Panc1 (cell line): Measurements from ENCODE around the gene PLCB1. TPM values are rescaled to one million over a fixed set of nuclear protein-coding genes. Genes with fewer than 3 reads are reported as not detected.

Source experiments
- ATAC-seq: fragments of 200-7000 bp; cut with Tn5 transposase; 2 replicates; pipeline ENCODE4 v1.9.1; 2020; ENCODE audit warnings: mild to moderate bottlenecking, moderate library complexity
- BruUV-seq: library from RNA; stranded (reverse); fragments of 400-500 nt; replicated peaks from 2 replicates; lab custom pipeline; 2021; lab: Mats Ljungman, UMichigan
- CTCF ChIA-PET: fragments of 300-600 bp; sonication (Branson Sonifier 250); formaldehyde crosslinking; loops from one replicate; lab custom pipeline; 2022; ENCODE audit warnings: antibody characterized with exemption; lab: Charles Lee
- POLR2A ChIA-PET: fragments of 300-600 bp; sonication (Branson Sonifier 250); formaldehyde crosslinking; loops from one replicate; lab custom pipeline; 2022; ENCODE audit warnings: antibody characterized with exemption; lab: Charles Lee
- DNase-seq: peaks from one replicate; pipeline ENCODE4 v3.0.0-alpha.2; 2010; ENCODE audit warnings: low read depth, low spot score
- H3K27ac ChIP-seq: 2 replicates; pipeline ENCODE4 v1.5.1; 2011; ENCODE audit warnings: mild to moderate bottlenecking, low read length, inconsistent platforms
- H3K27me3 ChIP-seq: fragments of 200-500 bp; sonication (Bioruptor generic); 2 replicates; pipeline ENCODE4 v1.6.0; 2014; ENCODE audit warnings: low read length, inconsistent platforms; ENCODE audit not compliant: control insufficient read depth, insufficient read depth
- H3K36me3 ChIP-seq: fragments of 200-500 bp; sonication (Bioruptor generic); 2 replicates; pipeline ENCODE4 v1.5.1; 2014; ENCODE audit warnings: inconsistent platforms, mild to moderate bottlenecking, low read length, moderate library complexity; ENCODE audit not compliant: control insufficient read depth, insufficient read depth
- H3K4me1 ChIP-seq: 2 replicates; pipeline ENCODE4 v1.5.1; 2011; ENCODE audit warnings: inconsistent platforms, mild to moderate bottlenecking, low read length, moderate library complexity; ENCODE audit not compliant: control insufficient read depth, insufficient read depth
- H3K4me3 ChIP-seq, 2 experiments: 2 replicates each; pipeline ENCODE4 v1.5.1; 2011 to 2012; ENCODE audit warnings: low read depth in 2 of 2, low read length in 2 of 2, mild to moderate bottlenecking in 2 of 2, inconsistent platforms in 1 of 2, moderate library complexity in 1 of 2
- H3K9me3 ChIP-seq: fragments of 200-500 bp; sonication (Bioruptor generic); 2 replicates; pipeline ENCODE4 v1.5.1; 2014; ENCODE audit warnings: low read depth, mild to moderate bottlenecking, inconsistent platforms, low read length, moderate library complexity; ENCODE audit not compliant: control insufficient read depth, insufficient read depth
- POLR2AphosphoS5 ChIP-seq: IDR thresholded peaks from 2 replicates; pipeline ENCODE4 v1.6.1; 2012; ENCODE audit warnings: mild to moderate bottlenecking, low read depth, low read length, moderate library complexity
- SIN3A ChIP-seq: IDR thresholded peaks from 2 replicates; pipeline ENCODE4 v1.6.1; 2012; ENCODE audit warnings: low read depth, mild to moderate bottlenecking, low read length, moderate library complexity, borderline replicate concordance; ENCODE audit not compliant: insufficient read depth
- TCF7L2 ChIP-seq: IDR thresholded peaks from 2 replicates; pipeline ENCODE4 v1.6.1; 2011; ENCODE audit warnings: mild to moderate bottlenecking, low read depth, low read length, inconsistent platforms
- in situ Hi-C: cut with HindIII; loops from 2 replicates; pipeline ENCODE4 v1.10.0; 2016; ENCODE audit warnings: low sequenced_read_pairs, low pct_unique_long_range_greater_than_20kb
- intact Hi-C: fragments of 100-400 bp; cut with micrococcal nuclease; formaldehyde crosslinking; loops from one replicate; pipeline ENCODE4 v1.10.0; 2022; ENCODE audit not compliant: unreplicated experiment
- total RNA-seq: library from RNA; stranded (reverse); gene quantifications from one replicate; pipeline ENCODE4 v1.2.1, GENCODE V29; 2021; ENCODE audit not compliant: unreplicated experiment
- TF ChIP-seq, protein P1 (sequence below): fragments of 450-650 bp; IDR thresholded peaks from 2 replicates; pipeline ENCODE4 v1.5.1; 2017; ENCODE audit warnings: mild to moderate bottlenecking
- TF ChIP-seq, protein P2 (sequence below), 2 experiments: IDR thresholded peaks; 2 replicates each; pipeline ENCODE4 v1.6.1; 2011 to 2012; ENCODE audit warnings: low read depth in 2 of 2, control low read depth in 1 of 2, low read length in 1 of 2, mild to moderate bottlenecking in 1 of 2, moderate library complexity in 1 of 2; ENCODE audit not compliant: insufficient read depth in 1 of 2

PLCB1 gene
- total RNA-seq, 1 experiment from 2014 or later = 0.59 TPM

DNA sequence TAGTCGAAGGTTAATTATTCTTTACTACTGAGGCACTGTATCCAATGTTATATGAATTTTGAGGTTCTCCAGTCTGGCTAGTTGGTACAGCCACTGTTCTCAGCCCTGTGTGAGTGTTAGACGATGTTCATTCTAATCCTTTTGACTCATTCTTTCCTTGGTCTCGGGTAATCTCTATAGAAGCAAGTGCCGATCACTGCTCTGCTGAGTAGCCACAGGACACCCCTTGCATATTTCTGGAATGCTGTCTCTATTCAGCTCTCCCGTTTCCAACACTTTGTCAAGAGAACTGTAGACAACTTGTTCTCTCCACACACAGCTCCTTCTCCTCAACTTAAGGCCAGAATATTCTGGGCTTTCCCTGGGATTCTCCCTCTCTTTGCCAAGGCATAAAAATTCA is 42.4 kb upstream of the PLCB1 start:
- H3K9me3 ChIP-seq = no peaks in the 10 kb centered on the region
- no peak overlapping the region for H3K4me3 ChIP-seq
- ChIA-PET CTCF (no interaction called here), POLR2A (no interaction called here)
- TF ChIP-seq, protein P1, sequence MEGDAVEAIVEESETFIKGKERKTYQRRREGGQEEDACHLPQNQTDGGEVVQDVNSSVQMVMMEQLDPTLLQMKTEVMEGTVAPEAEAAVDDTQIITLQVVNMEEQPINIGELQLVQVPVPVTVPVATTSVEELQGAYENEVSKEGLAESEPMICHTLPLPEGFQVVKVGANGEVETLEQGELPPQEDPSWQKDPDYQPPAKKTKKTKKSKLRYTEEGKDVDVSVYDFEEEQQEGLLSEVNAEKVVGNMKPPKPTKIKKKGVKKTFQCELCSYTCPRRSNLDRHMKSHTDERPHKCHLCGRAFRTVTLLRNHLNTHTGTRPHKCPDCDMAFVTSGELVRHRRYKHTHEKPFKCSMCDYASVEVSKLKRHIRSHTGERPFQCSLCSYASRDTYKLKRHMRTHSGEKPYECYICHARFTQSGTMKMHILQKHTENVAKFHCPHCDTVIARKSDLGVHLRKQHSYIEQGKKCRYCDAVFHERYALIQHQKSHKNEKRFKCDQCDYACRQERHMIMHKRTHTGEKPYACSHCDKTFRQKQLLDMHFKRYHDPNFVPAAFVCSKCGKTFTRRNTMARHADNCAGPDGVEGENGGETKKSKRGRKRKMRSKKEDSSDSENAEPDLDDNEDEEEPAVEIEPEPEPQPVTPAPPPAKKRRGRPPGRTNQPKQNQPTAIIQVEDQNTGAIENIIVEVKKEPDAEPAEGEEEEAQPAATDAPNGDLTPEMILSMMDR = no peak
- TF ChIP-seq TCF7L2 = no peak
- TF ChIP-seq POLR2AphosphoS5 = no peak
- TF ChIP-seq, protein P2, sequence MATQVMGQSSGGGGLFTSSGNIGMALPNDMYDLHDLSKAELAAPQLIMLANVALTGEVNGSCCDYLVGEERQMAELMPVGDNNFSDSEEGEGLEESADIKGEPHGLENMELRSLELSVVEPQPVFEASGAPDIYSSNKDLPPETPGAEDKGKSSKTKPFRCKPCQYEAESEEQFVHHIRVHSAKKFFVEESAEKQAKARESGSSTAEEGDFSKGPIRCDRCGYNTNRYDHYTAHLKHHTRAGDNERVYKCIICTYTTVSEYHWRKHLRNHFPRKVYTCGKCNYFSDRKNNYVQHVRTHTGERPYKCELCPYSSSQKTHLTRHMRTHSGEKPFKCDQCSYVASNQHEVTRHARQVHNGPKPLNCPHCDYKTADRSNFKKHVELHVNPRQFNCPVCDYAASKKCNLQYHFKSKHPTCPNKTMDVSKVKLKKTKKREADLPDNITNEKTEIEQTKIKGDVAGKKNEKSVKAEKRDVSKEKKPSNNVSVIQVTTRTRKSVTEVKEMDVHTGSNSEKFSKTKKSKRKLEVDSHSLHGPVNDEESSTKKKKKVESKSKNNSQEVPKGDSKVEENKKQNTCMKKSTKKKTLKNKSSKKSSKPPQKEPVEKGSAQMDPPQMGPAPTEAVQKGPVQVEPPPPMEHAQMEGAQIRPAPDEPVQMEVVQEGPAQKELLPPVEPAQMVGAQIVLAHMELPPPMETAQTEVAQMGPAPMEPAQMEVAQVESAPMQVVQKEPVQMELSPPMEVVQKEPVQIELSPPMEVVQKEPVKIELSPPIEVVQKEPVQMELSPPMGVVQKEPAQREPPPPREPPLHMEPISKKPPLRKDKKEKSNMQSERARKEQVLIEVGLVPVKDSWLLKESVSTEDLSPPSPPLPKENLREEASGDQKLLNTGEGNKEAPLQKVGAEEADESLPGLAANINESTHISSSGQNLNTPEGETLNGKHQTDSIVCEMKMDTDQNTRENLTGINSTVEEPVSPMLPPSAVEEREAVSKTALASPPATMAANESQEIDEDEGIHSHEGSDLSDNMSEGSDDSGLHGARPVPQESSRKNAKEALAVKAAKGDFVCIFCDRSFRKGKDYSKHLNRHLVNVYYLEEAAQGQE (IDR thresholded peaks at IDR 0.05; ENCODE audit: insufficient read depth in 1 of 2, low read depth in 2 of 2, low read length in 1 of 2) = no peak
- no peak for TF ChIP-seq SIN3A
- ATAC-seq = no peak
- no peaks in the 10 kb centered on the region for H3K36me3 ChIP-seq
- no peaks in the 10 kb centered on the region for H3K4me1 ChIP-seq
- intact Hi-C loops = no loop called here
- in situ Hi-C loops = no loop called here
- no peak overlapping the region for H3K27ac ChIP-seq
- DNase-seq = no peak
- BruUV-seq = no TSS peak
- H3K27me3 ChIP-seq = no peaks in the 10 kb centered on the region

DNA sequence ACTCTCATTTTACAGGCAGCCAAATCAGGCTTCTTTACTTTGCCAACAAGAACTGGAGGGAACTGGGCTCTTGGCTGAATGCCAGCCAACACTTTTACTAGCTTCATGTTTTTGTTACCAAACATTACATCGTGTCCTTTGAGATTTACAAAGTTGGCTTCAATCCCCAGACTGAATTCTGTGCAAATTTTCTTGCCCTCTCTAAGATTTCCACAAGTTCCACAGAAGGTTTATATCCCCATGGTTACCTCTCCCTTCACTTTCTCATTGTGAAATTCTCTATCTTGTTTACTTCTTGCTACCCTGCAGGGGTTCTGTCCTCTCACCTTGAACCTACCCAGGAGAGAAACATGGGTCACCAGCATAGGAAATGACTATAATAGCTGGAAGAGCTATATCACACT is 37.6 kb upstream of the PLCB1 start:
- CTCF ChIA-PET = no interaction called here
- intact Hi-C loops = no loop called here
- no peak overlapping the region for H3K27ac ChIP-seq
- ATAC-seq (no peak), DNase-seq (no peak)
- H3K36me3 ChIP-seq = no peaks in the 10 kb centered on the region
- POLR2A ChIA-PET = no interaction called here
- H3K9me3 ChIP-seq = no peaks in the 10 kb centered on the region
- BruUV-seq = no TSS peak
- TF ChIP-seq POLR2AphosphoS5 = no peak
- TF ChIP-seq, protein P2 (IDR thresholded peaks at IDR 0.05; ENCODE audit: insufficient read depth in 1 of 2, low read depth in 2 of 2, low read length in 1 of 2) = no peak
- TF ChIP-seq TCF7L2 = no peak
- in situ Hi-C loops = no loop called here
- no peak overlapping the region for H3K4me3 ChIP-seq
- no peaks in the 10 kb centered on the region for H3K27me3 ChIP-seq
- no peaks in the 10 kb centered on the region for H3K4me1 ChIP-seq
